C4-2B (cell line): Measurements from ENCODE around the gene ZNF678.

Source experiments
- ZFX ChIP-seq: fragments of 450-650 bp; IDR thresholded peaks from 2 replicates; pipeline ENCODE4 v1.6.1; 2017
- TF ChIP-seq, protein P1 (sequence below): fragments of 450-650 bp; conservative IDR thresholded peaks from 2 replicates; pipeline ENCODE4 v1.5.1; 2017; ENCODE audit warnings: mild to moderate bottlenecking

DNA sequence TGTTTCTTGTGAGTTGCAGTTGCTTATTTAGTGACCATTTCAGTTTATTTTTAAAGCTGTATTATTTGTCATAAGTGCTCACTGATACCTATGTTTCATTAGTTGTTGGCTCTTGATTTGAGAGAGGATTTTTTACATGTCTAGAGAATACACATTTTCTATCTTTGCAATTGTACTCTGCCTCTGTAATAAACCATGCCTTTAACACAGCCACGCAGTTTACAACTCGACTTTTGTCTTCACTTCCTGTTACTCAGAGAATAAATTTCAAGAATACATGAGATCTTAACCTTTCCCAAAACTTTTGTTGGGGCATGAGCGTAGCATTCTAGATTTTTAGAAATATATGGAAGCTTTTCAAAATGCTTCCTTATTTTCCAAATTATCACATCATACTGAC, 14.9 kb upstream of the ZNF678 start:
- TF ChIP-seq, protein P1, sequence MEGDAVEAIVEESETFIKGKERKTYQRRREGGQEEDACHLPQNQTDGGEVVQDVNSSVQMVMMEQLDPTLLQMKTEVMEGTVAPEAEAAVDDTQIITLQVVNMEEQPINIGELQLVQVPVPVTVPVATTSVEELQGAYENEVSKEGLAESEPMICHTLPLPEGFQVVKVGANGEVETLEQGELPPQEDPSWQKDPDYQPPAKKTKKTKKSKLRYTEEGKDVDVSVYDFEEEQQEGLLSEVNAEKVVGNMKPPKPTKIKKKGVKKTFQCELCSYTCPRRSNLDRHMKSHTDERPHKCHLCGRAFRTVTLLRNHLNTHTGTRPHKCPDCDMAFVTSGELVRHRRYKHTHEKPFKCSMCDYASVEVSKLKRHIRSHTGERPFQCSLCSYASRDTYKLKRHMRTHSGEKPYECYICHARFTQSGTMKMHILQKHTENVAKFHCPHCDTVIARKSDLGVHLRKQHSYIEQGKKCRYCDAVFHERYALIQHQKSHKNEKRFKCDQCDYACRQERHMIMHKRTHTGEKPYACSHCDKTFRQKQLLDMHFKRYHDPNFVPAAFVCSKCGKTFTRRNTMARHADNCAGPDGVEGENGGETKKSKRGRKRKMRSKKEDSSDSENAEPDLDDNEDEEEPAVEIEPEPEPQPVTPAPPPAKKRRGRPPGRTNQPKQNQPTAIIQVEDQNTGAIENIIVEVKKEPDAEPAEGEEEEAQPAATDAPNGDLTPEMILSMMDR: no peak
- no peak for TF ChIP-seq ZFX
